HG03521 (cell line): Measurements from ENCODE around the gene TNIK.
"Not testable (repeated sequence)": the region's sequence is repeated elsewhere in the genome, so short reads cannot be mapped to it uniquely, and the experiment has no call there.

Experiments used
- ATAC-seq: cut with Tn5 transposase; IDR thresholded peaks from one replicate; pipeline ENCODE4 v1.9.1; 2021; ENCODE audit warnings: mild to moderate bottlenecking, moderate library complexity; ENCODE audit not compliant: unreplicated experiment

The TNIK gene

DNA sequence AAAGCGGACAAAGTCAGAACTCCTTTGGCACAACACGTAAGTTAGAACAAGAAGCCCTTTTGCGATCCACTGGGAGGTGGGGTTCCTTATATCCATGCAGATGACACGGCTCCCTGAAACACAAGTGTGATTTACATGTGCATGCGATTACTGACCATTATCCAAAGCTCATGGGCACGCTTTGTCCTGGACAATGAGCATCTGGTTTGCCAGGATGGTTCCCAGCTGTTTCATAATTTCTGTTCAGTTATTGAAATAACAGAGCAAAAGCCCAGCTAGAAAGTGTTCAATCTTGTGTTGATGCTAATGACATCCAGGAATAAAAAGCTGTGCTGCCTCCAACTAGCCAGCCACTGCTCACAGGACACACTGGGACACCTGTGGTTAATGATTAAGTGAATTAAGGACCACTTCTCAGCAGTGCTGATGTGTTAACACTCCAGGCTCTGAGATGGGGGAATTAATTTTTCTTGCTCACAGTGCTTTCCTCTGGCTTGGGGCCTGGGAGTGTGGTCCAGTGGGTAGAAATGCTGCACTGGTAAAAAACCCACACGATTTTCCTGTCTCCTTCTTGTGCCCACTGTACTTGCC is 310.6 kb downstream of the TNIK start:
- no peak for ATAC-seq

DNA sequence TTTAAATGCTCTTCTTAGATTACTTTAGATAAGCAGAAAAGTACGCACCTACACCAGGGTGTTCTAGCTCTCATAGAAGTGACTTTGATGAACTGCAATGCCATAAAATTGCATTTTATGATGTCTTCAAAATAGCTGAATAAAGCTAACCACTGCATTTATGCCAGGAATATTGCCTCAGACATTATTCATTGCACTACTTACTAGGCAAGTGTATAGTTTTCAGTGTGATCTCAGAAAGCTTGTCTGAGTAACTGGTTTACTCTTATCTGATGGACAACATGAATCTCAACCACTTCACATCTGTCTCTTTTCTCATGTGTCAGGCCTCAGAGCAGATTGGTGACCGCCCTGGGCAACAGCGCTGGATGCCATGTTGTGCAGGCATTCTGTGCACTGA is 314.4 kb downstream of the TNIK start:
- ATAC-seq: no peak

DNA sequence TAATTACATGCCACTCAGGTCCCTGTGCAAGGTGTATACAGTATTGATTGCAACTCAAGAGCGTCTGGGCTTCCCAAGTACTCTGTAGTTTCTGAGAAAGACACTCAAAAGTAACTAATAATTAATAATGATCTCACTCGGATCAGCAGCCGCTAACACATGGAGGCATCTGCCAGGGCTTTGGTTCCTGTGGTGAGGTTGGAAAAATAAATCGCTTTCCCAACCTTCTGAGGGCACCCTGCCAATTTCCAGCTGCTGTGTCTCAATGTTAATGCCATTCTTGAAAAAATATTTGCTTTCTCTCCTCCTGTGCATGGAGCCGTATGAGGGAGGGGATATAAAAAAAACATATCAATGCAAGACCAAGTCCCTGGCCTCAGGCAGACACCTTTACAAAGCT is 317.2 kb downstream of the TNIK start:
- no peak for ATAC-seq

DNA sequence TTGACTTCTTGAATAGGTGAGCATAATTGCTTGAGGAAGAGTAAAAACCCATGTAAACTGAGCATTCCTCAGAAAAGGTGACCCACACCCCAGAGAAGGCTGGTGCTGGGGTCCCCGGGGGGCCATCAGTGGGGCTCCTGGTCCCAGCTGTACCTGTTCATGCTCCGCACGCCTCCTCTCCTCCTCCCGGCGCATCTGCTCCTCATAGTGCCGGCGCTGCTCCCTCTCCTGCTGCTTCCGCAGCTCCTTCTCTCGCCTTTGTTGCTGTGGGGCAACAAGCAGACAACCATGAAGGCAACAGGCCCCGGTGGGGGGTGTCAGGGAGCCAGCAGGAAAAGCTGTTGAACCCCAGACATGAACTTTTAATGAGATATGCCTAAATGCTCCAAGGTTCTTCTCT is 320.0 kb downstream of the TNIK start:
- ATAC-seq: no peak

DNA sequence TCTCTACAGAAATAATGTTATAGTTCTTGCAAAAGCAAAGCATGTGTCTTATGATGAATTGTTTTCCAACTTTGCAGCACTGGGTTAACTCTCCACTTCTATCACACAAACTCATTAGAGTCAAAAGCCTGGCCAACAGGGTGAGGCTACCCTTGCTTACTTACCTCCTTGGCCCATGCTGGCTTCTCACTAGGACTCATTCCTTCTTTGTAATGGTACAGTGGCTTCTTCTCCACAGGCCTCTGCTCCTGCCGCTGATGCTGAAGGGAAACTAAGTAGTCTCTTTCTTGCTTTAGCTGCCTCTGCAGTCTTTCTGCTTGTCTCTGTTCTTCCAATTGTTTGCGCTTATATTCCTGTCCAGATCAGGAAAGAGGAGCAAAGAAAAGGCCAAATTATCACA is 322.2 kb downstream of the TNIK start:
- no peak for ATAC-seq

DNA sequence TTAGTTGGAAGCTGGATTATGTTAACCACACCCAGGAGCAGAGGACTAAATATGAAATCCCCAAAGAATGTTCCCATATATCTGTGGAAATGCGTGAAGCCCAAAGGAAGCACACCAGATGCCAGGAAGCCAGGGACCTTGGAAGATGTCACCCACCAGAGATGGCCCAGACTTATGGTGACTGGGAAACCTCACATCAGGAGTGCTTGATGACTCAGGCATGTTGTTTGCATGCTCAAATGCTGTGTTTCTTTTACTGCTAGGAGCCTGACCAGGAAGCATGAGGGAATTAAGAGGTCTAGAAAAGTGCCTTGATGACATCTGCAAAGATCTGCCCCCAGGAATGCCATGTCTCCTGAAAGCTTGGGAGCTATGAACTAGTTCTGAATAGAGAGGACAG is 324.7 kb downstream of the TNIK start:
- ATAC-seq: no peak

DNA sequence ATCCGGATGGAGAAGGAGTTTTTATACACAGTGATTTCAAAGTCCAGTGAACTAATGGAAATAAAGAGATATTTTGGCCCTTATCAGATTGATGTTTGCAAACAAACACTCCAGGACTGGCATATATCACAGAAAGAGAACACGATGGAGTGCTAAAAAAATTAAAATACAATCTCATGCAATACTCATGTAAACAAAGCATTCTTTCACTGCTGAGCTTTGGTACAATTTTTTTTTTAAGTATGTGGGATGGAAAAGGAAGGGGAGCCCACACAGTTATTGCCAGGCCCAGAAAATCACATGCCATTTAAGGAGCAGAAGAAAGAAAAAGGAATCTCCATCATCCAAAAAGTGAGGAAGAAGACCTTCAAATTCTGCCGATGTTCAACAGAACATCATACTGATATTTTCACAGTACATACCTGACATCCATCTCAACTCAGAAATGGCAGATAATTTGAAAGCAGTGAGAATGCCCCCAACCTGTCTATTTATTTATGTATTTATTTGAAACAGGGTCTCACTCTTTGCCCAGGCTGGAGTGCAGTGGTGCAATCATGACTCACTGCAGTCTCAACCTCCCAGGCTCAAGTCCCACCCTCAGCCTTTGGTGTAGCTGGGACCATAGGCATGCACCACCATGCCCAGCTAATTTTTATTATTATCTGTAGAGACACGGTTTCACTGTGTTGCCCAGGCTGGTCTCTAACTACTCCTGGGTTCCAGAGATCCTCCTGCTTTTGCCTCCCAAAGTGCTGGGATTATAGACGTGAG is 326.2 kb downstream of the TNIK start:
- ATAC-seq: no peak

DNA sequence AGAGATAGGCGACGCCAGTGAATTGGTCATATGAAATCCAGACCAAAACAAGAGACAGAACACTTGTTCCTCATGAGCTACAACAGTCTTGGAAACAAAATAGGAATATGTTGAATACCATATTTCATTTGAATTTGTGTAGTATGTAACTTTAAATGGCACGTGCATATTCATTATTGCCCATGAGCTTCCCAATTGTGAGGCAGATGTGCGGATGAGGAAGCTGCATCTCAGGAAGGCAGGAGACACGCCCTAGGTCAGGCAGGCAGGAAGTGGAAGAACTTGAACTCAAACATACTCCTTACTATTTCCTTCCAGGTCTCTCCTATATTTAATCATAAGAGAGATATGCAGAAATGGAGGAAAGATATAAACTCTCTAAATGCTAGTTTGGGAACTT is 326.9 kb downstream of the TNIK start:
- ATAC-seq: no peak

DNA sequence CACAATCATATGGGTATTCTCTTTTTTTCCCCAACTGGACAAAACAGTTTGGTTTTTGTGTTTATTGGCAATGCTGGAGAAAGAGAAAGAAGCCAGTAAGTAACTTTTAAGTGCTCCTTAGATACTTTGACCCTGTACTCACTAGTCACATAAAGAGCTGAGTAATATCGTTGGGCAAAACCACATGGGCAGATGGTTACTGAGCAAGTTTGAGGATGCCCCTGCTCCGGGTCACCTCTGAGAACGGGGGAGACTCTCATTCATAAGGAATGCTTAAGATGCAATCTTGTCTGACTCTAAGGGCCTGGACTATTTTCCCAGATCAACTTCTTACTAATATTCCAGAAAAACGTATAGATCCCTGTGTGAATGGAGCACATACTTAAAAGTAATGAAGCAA is 327.3 kb downstream of the TNIK start:
- ATAC-seq: no peak

DNA sequence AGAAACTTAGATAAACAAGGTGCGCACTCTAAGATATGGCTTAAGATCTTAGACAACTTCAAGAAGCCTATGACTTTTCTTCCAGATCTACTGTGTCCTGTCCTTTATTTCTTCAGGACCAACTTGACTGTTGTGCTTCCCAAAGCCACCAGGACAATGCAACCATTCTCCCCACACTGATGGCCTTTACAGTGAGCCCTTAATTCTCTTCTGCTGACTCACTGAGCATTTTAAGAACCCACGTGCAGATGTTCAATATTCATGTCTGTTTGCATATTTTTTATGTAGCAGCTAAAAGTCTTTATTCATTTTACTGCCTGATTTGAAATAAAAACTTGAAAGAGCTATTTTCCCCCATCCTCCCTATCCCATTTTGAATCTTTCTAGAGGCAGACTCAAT is 330.4 kb downstream of the TNIK start:
- no peak for ATAC-seq

DNA sequence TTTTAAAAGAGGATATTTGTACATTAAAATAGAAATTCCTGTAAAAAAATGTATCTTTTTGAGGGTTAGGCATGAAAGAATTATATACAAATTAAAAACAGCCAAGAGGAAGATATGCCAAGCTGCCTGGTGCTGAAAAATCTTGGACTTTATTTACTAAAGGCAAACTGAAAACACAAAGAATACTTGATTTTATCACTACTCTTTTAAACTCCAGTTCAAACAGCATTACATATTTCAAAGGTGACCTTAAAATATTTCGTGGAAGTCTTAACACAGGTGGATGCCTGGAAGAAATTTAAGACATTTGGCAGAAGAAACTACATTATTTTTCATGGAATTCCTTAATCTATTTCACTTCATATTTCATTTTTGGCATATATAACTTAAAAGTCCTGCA is 332.6 kb downstream of the TNIK start:
- ATAC-seq: no peak

DNA sequence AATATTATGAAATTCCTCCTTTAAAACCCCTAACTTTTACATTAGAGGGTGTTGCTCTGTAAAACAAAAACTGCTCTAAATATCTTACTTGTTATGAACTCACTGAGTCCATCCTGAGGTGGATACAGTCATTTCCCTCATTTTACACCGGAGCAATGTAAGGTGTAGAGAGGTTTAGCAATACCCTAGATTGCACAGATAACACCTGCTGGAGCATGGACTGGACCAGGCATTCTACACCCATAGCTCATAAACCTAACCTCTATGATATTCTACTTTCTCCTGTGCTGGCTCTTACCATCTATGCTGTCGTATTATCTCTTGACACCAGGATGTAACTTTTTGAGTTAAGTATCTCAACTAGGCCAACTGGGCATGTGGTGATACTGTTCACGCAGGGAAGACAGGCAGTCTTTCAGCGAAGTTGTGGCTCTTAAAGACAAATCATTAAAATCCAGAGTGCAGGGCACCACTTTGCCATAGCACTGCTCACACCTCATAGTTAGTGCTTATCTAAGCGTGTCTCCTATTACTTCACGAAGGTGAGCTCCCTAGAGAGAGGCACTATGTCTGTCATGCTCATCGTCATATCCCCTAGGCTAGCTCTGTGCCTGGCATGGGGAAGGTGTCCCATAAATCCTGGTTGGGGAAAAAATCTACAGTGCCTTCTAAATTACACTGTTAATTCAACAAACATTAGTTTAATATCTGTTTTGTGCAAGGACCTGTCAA is 333.6 kb downstream of the TNIK start:
- no peak for ATAC-seq

DNA sequence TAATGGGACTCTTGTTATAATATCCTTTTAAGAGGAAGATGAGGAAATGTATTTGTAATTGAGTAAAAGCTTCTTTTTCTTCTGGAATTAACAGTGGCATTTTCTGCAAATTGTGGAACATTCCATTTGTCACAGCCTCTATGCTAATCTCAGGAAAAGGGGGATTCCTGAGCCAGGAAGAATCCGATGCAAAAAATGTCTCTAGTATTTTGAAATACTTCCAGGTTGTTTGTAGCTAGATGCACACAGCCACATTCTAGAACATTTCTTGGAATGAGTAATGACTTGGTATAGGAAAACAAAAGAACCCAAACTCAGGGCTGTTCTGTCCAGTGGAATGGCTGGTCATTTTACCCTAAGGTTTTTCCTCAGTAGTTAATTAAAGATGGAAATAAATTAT is 335.2 kb downstream of the TNIK start:
- ATAC-seq: no peak

DNA sequence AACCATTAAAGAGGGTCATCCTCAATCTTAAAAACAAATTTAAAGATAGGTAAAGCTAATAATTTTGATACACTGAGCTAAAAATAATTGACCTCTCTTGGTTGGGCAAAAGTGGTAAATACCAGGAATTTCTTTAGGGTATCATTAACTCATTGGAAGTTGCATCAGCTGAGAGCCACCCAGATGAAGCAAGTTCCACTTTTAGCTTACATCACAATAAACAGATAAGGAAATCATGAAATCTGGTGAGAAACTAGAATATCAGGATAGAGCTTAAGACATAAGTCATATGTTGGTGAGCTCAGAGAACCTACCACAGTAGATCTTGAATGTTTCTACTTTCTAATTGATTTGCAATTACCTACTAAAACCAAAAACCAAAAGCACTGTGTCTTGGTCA is 336.3 kb downstream of the TNIK start:
- no peak for ATAC-seq

DNA sequence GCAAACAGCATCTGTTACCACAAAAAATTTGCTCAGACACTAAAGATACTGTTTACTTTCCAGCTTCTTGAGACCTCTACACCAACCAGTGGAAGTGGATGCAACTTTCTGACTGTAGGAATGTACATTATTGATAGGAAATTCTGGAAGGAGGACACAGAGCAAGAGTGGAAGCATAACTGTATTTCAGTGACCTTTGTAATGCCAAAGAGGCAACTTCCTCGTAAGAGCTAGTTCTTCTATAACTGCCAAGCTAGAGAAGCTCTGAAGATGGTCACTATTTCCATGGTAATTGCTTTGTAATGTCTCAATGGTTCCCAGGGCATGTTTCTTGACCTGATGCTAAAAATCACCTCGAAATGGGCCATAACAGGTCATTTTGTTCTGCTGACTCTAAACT is 337.3 kb downstream of the TNIK start:
- no peak for ATAC-seq

DNA sequence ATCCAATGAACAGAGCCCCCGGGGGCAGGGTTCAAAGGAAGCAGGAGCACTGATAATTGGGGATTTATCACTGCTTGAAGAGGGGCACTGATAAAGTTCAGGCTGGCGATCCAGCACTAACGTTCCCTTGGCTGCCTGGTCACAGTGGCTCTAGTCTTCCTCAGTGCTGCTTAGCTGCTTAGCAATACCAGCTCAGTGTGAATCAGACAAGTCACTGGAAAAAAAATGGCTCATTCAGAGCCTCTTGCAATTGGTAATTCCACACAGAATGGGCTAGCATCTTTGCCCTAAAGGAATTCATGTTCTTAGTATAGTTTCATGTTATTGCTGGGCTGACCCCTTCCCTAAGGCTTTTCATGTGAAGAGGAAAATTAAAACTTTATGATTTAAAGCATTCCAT is 338.0 kb downstream of the TNIK start:
- ATAC-seq: no peak

DNA sequence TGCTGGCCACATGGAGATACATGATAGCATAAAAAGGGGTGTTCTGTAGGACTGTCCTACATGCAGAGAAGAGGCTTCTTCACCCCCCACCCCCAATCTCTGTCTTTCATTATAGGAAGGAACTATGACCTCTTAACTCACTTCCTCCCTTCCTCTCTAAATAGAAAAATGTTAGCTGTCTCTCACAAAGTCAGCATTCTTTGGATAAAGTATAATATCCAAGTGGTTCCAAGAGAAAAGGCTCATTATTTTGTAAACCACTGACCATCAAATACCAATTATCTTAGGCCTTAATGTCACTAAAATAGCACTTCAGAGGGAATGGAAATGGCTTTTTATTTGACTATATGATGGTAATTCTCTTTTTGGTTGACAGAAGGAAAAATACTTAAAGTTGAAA is 338.4 kb downstream of the TNIK start:
- no peak for ATAC-seq

DNA sequence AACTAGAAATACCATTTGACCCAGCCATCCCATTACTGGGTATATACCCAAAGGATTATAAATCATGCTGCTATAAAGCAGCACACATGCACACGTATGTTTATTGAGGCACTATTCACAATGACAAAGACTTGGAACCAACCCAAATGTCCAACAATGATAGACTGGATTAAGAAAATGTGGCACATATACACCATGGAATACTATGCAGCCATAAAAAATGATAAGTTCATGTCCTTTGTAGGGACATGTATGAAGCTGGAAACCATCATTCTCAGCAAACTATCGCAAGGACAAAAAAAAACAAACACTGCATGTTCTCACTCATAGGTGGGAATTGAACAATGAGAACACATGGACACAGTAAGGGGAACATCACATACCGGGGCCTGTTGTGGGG is 340.8 kb downstream of the TNIK start:
- not testable (repeated sequence) for ATAC-seq

DNA sequence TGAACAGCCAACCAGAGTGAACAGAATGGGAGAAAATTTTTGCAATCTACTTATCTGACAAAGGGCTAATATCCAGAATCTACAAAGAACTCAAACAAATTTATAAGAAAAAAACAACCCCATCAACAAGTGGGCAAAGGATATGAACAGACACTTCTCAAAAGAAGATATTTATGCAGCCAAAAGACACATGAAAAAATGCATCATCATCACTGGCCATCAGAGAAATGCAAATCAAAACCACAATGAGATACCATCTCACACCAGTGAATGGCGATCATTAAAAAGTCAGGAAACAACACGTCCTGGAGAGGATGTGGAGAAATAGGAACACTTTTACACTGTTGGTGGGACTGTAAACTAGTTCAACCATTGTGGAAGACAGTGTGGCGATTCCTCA is 341.2 kb downstream of the TNIK start:
- not testable (repeated sequence) for ATAC-seq

DNA sequence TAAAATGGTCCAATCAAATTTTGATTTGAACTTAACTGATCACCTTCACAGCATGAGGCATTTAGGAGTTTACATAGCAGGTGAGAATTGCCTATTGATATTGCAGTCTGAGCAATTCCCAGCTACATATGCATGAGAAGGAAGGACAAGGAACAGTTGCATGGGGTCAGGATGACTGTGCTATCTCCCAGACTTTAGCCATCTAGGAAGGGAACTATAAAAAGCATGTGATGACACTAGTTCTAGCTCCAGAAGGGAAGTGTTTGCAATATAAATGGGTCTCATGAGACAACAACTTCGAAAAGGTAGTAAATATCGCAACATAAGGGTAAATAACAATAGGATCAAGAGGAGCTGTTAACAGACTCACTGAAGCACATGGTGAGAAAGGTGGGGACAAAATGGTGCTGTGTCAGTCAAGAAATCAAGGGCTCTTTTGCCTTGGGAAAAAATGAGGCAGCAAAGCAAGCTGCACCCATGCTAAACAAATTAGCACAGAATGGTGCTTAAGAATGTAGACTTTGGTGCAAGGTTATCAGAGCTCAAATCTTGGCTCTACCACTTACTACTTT is 343.3 kb downstream of the TNIK start:
- ATAC-seq: no peak

DNA sequence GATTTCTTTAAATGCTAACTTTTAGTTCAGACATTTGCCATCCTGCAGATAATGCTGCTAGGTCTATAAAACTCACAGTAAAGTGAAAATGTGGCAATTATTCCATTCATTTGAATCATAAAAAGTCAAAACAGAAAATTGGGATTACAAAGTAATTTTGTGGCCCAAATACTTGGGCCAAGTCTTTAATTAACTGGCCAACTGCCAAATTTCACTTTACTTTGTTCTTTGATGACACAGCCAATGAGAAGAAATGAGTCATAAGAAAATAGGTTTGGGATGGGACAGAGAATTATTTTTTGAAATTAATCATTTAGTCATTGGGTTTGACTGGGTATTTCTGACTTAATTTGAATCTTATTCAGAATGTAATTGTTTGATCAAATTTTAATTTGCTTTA is 343.8 kb downstream of the TNIK start:
- no peak for ATAC-seq

DNA sequence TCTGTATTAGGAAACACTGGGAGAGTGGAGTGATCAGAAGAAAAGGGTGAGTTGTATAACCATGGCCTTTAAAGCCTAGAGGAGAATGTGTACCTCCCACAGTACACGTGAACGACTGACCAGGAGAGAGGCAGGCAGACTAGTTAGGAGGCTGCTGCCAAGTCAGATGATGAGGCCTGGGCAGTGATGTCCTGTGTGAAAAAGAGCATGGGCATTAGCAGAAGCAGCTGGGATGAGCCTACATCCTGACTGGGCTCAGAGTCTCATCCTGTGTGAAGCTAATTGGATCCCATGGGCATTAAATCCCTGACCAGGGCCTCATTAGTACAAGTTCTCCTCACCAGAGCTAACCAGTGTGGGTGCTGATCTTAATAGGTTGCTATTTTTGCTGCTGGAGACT is 344.5 kb downstream of the TNIK start:
- ATAC-seq: no peak
